Measurements from ENCODE around the gene MYT1.

DNA sequence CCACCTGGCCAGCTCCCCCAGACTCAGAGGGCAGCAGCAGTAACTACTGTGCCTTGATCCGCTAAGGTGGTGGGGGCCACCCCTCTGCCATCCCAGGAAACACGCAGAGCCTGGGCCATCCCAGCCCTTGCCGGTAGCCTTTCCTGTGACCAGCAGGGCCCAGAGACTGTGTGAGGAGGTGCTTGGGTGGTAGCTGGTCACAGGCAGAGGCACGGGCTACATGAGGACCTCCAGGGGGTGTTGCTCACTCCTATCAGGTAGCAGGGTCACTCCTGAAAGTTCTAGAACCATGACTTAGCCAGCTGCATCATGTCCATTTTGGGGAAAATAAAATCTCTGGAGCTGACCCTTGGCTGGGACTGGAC, 114.0 kb downstream of the MYT1 start:
- TF ChIP-seq, protein P1, sequence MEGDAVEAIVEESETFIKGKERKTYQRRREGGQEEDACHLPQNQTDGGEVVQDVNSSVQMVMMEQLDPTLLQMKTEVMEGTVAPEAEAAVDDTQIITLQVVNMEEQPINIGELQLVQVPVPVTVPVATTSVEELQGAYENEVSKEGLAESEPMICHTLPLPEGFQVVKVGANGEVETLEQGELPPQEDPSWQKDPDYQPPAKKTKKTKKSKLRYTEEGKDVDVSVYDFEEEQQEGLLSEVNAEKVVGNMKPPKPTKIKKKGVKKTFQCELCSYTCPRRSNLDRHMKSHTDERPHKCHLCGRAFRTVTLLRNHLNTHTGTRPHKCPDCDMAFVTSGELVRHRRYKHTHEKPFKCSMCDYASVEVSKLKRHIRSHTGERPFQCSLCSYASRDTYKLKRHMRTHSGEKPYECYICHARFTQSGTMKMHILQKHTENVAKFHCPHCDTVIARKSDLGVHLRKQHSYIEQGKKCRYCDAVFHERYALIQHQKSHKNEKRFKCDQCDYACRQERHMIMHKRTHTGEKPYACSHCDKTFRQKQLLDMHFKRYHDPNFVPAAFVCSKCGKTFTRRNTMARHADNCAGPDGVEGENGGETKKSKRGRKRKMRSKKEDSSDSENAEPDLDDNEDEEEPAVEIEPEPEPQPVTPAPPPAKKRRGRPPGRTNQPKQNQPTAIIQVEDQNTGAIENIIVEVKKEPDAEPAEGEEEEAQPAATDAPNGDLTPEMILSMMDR (IDR thresholded peaks at IDR 0.05) = no peak
- TF ChIP-seq, protein P2, sequence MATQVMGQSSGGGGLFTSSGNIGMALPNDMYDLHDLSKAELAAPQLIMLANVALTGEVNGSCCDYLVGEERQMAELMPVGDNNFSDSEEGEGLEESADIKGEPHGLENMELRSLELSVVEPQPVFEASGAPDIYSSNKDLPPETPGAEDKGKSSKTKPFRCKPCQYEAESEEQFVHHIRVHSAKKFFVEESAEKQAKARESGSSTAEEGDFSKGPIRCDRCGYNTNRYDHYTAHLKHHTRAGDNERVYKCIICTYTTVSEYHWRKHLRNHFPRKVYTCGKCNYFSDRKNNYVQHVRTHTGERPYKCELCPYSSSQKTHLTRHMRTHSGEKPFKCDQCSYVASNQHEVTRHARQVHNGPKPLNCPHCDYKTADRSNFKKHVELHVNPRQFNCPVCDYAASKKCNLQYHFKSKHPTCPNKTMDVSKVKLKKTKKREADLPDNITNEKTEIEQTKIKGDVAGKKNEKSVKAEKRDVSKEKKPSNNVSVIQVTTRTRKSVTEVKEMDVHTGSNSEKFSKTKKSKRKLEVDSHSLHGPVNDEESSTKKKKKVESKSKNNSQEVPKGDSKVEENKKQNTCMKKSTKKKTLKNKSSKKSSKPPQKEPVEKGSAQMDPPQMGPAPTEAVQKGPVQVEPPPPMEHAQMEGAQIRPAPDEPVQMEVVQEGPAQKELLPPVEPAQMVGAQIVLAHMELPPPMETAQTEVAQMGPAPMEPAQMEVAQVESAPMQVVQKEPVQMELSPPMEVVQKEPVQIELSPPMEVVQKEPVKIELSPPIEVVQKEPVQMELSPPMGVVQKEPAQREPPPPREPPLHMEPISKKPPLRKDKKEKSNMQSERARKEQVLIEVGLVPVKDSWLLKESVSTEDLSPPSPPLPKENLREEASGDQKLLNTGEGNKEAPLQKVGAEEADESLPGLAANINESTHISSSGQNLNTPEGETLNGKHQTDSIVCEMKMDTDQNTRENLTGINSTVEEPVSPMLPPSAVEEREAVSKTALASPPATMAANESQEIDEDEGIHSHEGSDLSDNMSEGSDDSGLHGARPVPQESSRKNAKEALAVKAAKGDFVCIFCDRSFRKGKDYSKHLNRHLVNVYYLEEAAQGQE (IDR thresholded peaks at IDR 0.05; ENCODE audit: low read depth, low read length) = no peak
